OCI-LY7 (cell line): ENCODE measurements around the gene MPC1L. TPM values are rescaled to one million over a fixed set of nuclear protein-coding genes. Genes with fewer than 3 reads are reported as not detected.
"Not testable (repeated sequence)": the region's sequence is repeated elsewhere in the genome, so short reads cannot be mapped to it uniquely, and the experiment has no call there.

ENCODE experiments used
- BruUV-seq: library from RNA; stranded (reverse); fragments of 400-500 nt; replicated peaks from 2 replicates; lab custom pipeline; 2021; lab: Mats Ljungman, UMichigan
- CTCF ChIA-PET: fragments of 300-600 bp; sonication (Branson Sonifier 250); formaldehyde crosslinking; loops from one replicate; lab custom pipeline; 2022; ENCODE audit warnings: antibody characterized with exemption; ENCODE audit not compliant: unreplicated experiment; lab: Charles Lee
- POLR2A ChIA-PET: fragments of 300-600 bp; sonication (Branson Sonifier 250); formaldehyde crosslinking; loops from one replicate; lab custom pipeline; 2022; ENCODE audit warnings: antibody characterized with exemption; lab: Charles Lee
- DNase-seq: peaks from one replicate; pipeline ENCODE4 v3.0.0-alpha.2; 2015; ENCODE audit warnings: low spot score
- H2AFZ ChIP-seq: fragments of 200-600 bp; sonication (generic), shearing (Covaris generic); 2 replicates; pipeline ENCODE4 v1.6.1; 2014; ENCODE audit warnings: mild to moderate bottlenecking, antibody characterized with exemption, low read length, moderate library complexity
- H3K27ac ChIP-seq: fragments of 200-600 bp; sonication (generic); 2 replicates; pipeline ENCODE4 v1.5.1; 2014; ENCODE audit warnings: mixed run types, low read depth, mild to moderate bottlenecking, moderate library complexity, low read length, inconsistent platforms; ENCODE audit not compliant: poor library complexity, severe bottlenecking
- H3K36me3 ChIP-seq: fragments of 200-600 bp; sonication (generic); 2 replicates; pipeline ENCODE4 v1.6.1; 2014; ENCODE audit warnings: mild to moderate bottlenecking, antibody characterized with exemption, low read length, moderate library complexity, mixed read lengths; ENCODE audit not compliant: insufficient read depth
- H3K4me1 ChIP-seq: fragments of 200-600 bp; sonication (generic); 2 replicates; pipeline ENCODE4 v1.5.1; 2014; ENCODE audit warnings: mild to moderate bottlenecking, low read length; ENCODE audit not compliant: insufficient read depth, poor library complexity, severe bottlenecking
- H3K4me2 ChIP-seq: fragments of 200-600 bp; sonication (generic); 2 replicates; pipeline ENCODE4 v1.6.1; 2014; ENCODE audit warnings: mild to moderate bottlenecking, low read length
- H3K4me3 ChIP-seq: fragments of 200-600 bp; sonication (generic); 2 replicates; pipeline ENCODE4 v1.5.1; 2014; ENCODE audit warnings: mild to moderate bottlenecking, low read depth, low read length; ENCODE audit not compliant: poor library complexity, severe bottlenecking
- H3K79me2 ChIP-seq: fragments of 200-600 bp; sonication (generic); 2 replicates; pipeline ENCODE4 v1.6.1; 2016; ENCODE audit warnings: low read depth, mild to moderate bottlenecking, low read length, moderate library complexity, mixed read lengths; ENCODE audit not compliant: insufficient read depth
- H3K9me2 ChIP-seq: fragments of 200-600 bp; sonication (generic); 2 replicates; pipeline ENCODE4 v1.6.1; 2016; ENCODE audit warnings: mild to moderate bottlenecking, low read length, mixed read lengths; ENCODE audit not compliant: insufficient read depth
- H3K9me3 ChIP-seq: fragments of 200-600 bp; sonication (generic); 2 replicates; pipeline ENCODE4 v1.6.1; 2014; ENCODE audit warnings: mild to moderate bottlenecking, mixed run types, low read length, mixed read lengths
- H4K20me1 ChIP-seq: fragments of 200-600 bp; sonication (generic); 2 replicates; pipeline ENCODE4 v1.6.1; 2014; ENCODE audit warnings: mild to moderate bottlenecking, antibody characterized with exemption, low read length, moderate library complexity, mixed read lengths; ENCODE audit not compliant: insufficient read depth
- CTCF ChIP-seq: fragments of 200-600 bp; sonication (generic); conservative IDR thresholded peaks from 2 replicates; pipeline ENCODE4 v1.5.1; 2014; ENCODE audit warnings: mild to moderate bottlenecking, antibody characterized with exemption, low read length, moderate library complexity, mixed read lengths
- EZH2phosphoT487 ChIP-seq: fragments of 200-600 bp; sonication (generic); IDR thresholded peaks from 2 replicates; pipeline ENCODE4 v1.6.1; 2018; ENCODE audit warnings: low read depth, borderline replicate concordance, mild to moderate bottlenecking, mixed run types, antibody characterized with exemption, low read length, moderate library complexity, mixed read lengths
- intact Hi-C: fragments of 100-400 bp; cut with micrococcal nuclease; formaldehyde crosslinking; loops from one replicate; pipeline ENCODE4 v1.10.0; 2022; ENCODE audit not compliant: unreplicated experiment
- total RNA-seq, 2 experiments: library from RNA; depleted of rRNA in 1 of 2; stranded (reverse); fragments of >200 nt in 1 of 2; shearing (Covaris generic) in 1 of 2; gene quantifications; 2 replicates each; pipeline ENCODE4 v1.2.3, GENCODE V29; 2014 to 2022

The MPC1L gene
- total RNA-seq, 2 experiments from 2014 or later, result not detected

- H3K4me3 ChIP-seq, H2AFZ ChIP-seq, BruUV-seq, DNase-seq, H3K27ac ChIP-seq, H3K9me3 ChIP-seq, CTCF ChIA-PET, H3K9me2 ChIP-seq, H3K4me1 ChIP-seq, H4K20me1 ChIP-seq, H3K4me2 ChIP-seq, H3K79me2 ChIP-seq: not testable (repeated sequence)
- intact Hi-C loops, result loop anchor here (10.0 kb wide), 1 partner anchor 495 kb away; the partner anchor contains the start of gene USP9X
- H3K36me3 ChIP-seq, result peaks cover 16% of the 10 kb centered on the region
- POLR2A ChIA-PET, result interaction anchor here (1.1 kb wide), 1 partner anchor 10 kb away, joined by 6 read pairs; no protein-coding TSS in a partner anchor
These were observed 33.5 kb upstream of the MPC1L start for GRCh38 chrX:40589616-40590321.

DNA sequence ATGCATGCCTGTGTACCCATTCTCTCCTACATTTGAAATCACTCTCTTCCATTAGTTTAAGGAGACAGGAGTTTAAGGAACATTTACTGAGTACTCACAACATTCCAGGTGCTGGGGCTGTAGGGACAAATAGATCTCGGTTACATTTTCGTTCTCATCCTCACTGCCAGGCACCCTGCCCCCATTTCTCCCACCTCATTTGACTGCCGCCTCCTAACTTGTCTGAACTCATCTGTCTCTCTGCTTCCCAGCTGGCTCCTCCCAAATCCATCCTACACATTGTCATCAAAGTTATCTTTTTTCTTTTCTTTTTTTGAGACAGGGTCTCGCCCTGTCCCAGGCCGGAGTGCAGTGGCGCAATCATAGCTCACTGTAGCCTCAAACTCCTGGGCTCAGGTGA, 19.8 kb upstream of the MPC1L start:
- ChIA-PET CTCF (no interaction called here), POLR2A (interaction anchor here (1.0 kb wide), 1 partner anchor 48 kb away, joined by 3 read pairs; no protein-coding TSS in a partner anchor)
- Histone ChIP-seq H3K79me2 (no peaks in the 10 kb centered on the region), H2AFZ (no peak overlapping the region), H4K20me1 (no peaks in the 10 kb centered on the region), H3K9me3 (no peaks in the 10 kb centered on the region), H3K4me1 (no peaks in the 10 kb centered on the region), H3K27ac (no peak overlapping the region), H3K36me3 (peaks cover 31% of the 10 kb centered on the region), H3K4me2 (no peak overlapping the region), H3K9me2 (no peaks in the 10 kb centered on the region), H3K4me3 (no peak overlapping the region)
- no peak for DNase-seq
- intact Hi-C loops, result no loop called here
- BruUV-seq, result no TSS peak
- TF ChIP-seq CTCF, result no peak
- TF ChIP-seq EZH2phosphoT487, result no peak

DNA sequence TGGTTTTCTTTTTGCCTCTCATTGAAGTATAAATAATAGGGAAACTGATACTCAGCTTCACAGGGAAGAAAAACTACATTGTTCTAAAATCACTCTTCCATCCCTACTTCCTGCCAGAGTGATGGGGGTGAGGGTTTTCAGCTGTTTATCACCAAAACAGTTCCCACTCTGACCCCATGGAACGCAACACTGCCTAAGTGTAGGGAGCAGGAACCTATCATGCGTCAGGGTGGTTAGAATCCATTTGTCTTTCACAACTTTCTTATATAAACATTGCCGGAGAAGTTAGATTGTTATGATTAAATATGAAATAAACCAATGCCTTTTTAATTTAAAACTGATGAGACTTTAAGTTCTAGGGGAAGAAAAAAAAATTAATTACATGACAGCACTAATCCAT, 15.8 kb upstream of the MPC1L start:
- intact Hi-C loops, result no loop called here
- H2AFZ ChIP-seq, result no peak overlapping the region
- H3K36me3 ChIP-seq, result peaks cover 3% of the 10 kb centered on the region; the same call in 1 of the 2 replicates
- no peak overlapping the region for H3K27ac ChIP-seq
- no peaks in the 10 kb centered on the region for H3K4me1 ChIP-seq
- ChIA-PET CTCF (no interaction called here), POLR2A (no interaction called here)
- TF ChIP-seq CTCF, result no peak
- no peak for TF ChIP-seq EZH2phosphoT487
- no peaks in the 10 kb centered on the region for H3K79me2 ChIP-seq
- no peak for DNase-seq
- H3K9me2 ChIP-seq, result no peaks in the 10 kb centered on the region
- no peak overlapping the region for H3K4me3 ChIP-seq
- no peaks in the 10 kb centered on the region for H3K9me3 ChIP-seq
- BruUV-seq, result no TSS peak
- H3K4me2 ChIP-seq, result no peak overlapping the region
- H4K20me1 ChIP-seq, result no peaks in the 10 kb centered on the region
